Thoracic aorta (tissue), 2 donors: ENCODE results near the gene UBAC2. TPM values are rescaled to one million over a fixed set of nuclear protein-coding genes. Genes with fewer than 3 reads are reported as not detected.

ENCODE experiments used
- ATAC-seq: fragments of 150-250 bp; one replicate; pipeline ENCODE4 v1.8.0; 2017; ENCODE audit warnings: low read depth; ENCODE audit not compliant: insufficient number of reproducible peaks, low FRiP score
- DNase-seq: peaks from one replicate; pipeline ENCODE4 v3.0.0-alpha.2; 2020; ENCODE audit warnings: low spot score
- H3K27ac ChIP-seq, 2 donors: fragments of 200-600 bp; sonication (generic); 1 replicate in 1 of 2; 2 replicates in 1 of 2; pipeline ENCODE4 v1.5.1; 2016; ENCODE audit warnings: mild to moderate bottlenecking in 2 of 2, moderate library complexity in 2 of 2
- H3K27me3 ChIP-seq: fragments of 200-600 bp; sonication (generic); replicated peaks from 2 replicates; pipeline ENCODE4 v1.6.0; 2016; ENCODE audit warnings: mild to moderate bottlenecking; ENCODE audit not compliant: insufficient read depth
- H3K36me3 ChIP-seq: fragments of 200-600 bp; sonication (generic); one replicate; pipeline ENCODE4 v1.5.1; 2016
- H3K4me1 ChIP-seq, 2 donors: fragments of 200-600 bp; sonication (generic); 1 replicate in 1 of 2; 2 replicates in 1 of 2; pipeline versions ENCODE4 v1.5.1 to v1.6.0; 2016; ENCODE audit warnings: low read depth in 2 of 2, mild to moderate bottlenecking in 1 of 2; ENCODE audit not compliant: control insufficient read depth in 1 of 2
- H3K4me3 ChIP-seq: fragments of 200-600 bp; sonication (generic); 2 replicates; pipeline ENCODE4 v1.5.1; 2016; ENCODE audit warnings: mild to moderate bottlenecking
- H3K9me3 ChIP-seq: fragments of 200-600 bp; sonication (generic); 2 replicates; pipeline ENCODE4 v1.5.1; 2016
- total RNA-seq, 2 donors: library from RNA; depleted of rRNA; stranded (reverse); fragments of >200 nt; gene quantifications; one replicate each; pipeline versions ENCODE4 v1.1.0 to v1.2.3, GENCODE V29; 2016
- TF ChIP-seq, protein P1 (sequence below): fragments of 200-600 bp; sonication (generic); IDR thresholded peaks from one replicate; pipeline ENCODE4 v1.5.1; 2019; ENCODE audit warnings: antibody characterized with exemption

UBAC2 gene
- total RNA-seq, 2 donors from 2014 or later: 41.3 to 49.7 TPM

DNA sequence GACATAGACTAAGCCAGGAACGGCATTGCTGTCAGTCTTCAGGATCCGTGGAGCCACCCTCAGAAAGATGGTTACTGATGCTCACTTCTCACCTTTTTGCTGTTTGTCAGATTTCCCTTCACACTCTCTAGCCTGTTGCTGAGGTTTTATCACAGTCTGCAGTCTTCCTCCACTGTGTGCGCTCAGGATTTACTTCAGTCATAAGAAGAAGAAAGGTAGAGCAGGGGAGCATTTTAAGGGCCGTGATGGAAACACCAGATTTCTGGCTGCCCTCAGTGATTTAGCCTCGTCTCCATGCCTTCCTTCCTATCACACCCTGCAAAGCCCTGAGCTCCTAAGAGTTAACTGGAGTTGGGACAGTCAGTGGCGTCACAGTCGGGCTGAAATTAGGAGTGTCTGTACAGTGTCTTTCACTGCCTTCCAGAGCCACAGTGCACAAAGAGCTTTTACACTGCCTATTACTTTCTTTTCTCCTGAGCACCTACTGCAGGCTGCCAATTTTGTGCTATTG is 166.5 kb downstream of the UBAC2 start:
- H3K36me3 ChIP-seq: no peaks in the 10 kb centered on the region
- no peaks in the 10 kb centered on the region for H3K27me3 ChIP-seq
- DNase-seq (no peak), ATAC-seq (no peak)
- no peak overlapping the region for H3K4me3 ChIP-seq
- no peak overlapping the region for H3K27ac ChIP-seq
- TF ChIP-seq, protein P1, sequence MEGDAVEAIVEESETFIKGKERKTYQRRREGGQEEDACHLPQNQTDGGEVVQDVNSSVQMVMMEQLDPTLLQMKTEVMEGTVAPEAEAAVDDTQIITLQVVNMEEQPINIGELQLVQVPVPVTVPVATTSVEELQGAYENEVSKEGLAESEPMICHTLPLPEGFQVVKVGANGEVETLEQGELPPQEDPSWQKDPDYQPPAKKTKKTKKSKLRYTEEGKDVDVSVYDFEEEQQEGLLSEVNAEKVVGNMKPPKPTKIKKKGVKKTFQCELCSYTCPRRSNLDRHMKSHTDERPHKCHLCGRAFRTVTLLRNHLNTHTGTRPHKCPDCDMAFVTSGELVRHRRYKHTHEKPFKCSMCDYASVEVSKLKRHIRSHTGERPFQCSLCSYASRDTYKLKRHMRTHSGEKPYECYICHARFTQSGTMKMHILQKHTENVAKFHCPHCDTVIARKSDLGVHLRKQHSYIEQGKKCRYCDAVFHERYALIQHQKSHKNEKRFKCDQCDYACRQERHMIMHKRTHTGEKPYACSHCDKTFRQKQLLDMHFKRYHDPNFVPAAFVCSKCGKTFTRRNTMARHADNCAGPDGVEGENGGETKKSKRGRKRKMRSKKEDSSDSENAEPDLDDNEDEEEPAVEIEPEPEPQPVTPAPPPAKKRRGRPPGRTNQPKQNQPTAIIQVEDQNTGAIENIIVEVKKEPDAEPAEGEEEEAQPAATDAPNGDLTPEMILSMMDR: no peak
- H3K4me1 ChIP-seq: peaks cover 0 to 4% of the 10 kb centered on the region in 2 donors
- H3K9me3 ChIP-seq: no peaks in the 10 kb centered on the region

DNA sequence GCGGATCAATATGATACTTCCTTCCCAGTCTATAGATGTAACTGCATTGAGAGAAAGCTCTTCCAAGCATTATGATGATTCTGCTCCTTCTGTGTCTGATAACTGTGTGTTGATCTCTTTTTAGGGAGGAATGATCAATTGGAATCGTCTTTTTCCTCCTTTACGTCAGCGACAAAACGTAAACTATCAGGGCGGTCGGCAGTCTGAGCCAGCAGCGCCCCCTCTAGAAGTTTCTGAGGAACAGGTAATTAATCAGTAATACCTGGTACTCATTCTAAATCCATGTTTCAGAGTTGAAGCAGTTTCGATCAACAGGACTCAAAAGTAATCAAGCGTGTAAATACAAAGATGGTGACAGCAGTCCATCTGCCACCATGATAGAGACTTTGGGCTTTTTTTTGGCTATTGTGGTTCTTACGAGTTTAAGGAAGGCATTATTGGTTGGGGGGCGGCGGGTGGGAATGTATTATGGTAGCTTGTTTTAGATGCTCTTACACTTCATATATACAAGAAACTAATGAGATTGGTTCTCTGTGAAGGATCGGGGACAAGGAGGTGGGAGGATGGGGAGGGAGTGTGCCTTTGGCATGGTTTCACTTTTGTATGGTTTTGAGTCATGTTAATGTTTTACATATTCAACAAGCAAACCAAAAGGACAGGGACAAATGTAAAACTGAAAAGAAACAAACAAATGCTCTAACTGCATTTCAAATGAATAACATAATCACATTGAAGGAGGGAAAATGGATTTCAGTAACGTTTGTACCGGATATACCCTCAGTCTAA is 167.2 kb downstream of the UBAC2 start:
- H3K4me3 ChIP-seq: no peak overlapping the region
- no peaks in the 10 kb centered on the region for H3K27me3 ChIP-seq
- peaks cover 0 to 4% of the 10 kb centered on the region in 2 donors for H3K4me1 ChIP-seq
- DNase-seq (no peak), ATAC-seq (no peak)
- H3K36me3 ChIP-seq: no peaks in the 10 kb centered on the region
- TF ChIP-seq, protein P1: no peak
- no peaks in the 10 kb centered on the region for H3K9me3 ChIP-seq
- H3K27ac ChIP-seq: no peak overlapping the region

DNA sequence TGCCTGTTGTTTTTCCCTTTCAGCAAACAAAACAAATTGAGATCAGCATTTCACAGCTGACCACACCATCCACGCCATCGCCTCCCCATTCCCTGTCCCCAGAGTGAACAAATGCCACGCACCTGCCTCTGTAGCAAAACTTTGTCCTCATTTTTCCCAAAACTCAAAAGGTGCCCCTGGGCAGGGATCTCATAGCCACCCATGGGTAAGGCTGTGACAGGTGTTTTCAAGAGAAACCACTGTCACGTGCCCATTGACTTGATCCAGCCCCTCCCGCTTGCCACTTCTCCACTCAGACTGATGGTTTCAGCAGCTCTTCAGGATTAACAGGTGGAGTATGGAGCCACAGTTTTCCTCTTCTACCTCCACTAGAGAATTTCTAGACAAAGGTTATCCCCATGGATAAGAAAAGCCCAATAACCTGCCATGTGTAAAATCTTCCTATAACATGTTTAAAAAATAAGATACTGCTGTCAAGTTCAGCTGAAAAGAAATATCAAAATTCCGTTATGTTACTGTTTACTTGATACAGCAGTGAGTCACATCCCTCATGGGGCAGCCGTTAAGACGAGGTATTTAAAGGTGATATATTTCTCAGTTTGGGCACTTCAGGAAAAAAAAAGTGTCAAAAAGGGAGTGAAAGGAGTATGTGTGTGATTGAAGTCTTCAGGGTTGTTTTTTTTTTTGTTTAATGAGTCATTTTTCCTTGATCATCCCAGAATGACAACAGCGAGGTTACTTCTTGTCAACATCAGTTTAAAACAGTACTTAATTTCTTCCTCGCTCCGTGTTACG is 170.0 kb downstream of the UBAC2 start:
- H3K27me3 ChIP-seq: no peaks in the 10 kb centered on the region
- H3K27ac ChIP-seq: no peak overlapping the region
- H3K9me3 ChIP-seq: no peaks in the 10 kb centered on the region
- H3K36me3 ChIP-seq: no peaks in the 10 kb centered on the region
- ATAC-seq (no peak), DNase-seq (no peak)
- H3K4me1 ChIP-seq: no peaks in the 10 kb centered on the region
- TF ChIP-seq, protein P1: no peak
- H3K4me3 ChIP-seq: no peak overlapping the region

DNA sequence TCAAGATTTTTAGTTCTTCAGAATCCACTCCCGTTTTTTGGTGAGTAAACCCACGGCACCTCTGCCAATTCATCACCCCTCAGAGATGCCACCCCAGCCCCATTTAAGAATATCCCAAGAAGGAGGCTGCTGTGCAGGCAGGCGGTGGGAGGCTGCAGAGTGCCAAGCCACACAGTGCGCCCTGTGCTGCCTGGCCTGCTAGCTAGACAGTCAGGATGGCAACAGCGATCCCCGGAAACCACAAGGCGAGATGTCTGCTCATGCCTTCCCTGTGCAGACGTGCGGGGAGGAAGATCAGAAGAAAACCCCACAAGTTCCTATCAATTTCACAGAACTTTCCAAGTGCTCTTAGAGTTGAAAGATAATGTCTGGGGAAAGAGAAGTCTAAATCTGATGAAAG is 171.3 kb downstream of the UBAC2 start:
- Histone ChIP-seq H3K4me3 (no peak overlapping the region), H3K27me3 (no peaks in the 10 kb centered on the region), H3K4me1 (no peaks in the 10 kb centered on the region), H3K36me3 (no peaks in the 10 kb centered on the region), H3K27ac (no peak overlapping the region), H3K9me3 (no peaks in the 10 kb centered on the region)
- ATAC-seq: no peak
- TF ChIP-seq, protein P1: no peak
- no peak for DNase-seq

DNA sequence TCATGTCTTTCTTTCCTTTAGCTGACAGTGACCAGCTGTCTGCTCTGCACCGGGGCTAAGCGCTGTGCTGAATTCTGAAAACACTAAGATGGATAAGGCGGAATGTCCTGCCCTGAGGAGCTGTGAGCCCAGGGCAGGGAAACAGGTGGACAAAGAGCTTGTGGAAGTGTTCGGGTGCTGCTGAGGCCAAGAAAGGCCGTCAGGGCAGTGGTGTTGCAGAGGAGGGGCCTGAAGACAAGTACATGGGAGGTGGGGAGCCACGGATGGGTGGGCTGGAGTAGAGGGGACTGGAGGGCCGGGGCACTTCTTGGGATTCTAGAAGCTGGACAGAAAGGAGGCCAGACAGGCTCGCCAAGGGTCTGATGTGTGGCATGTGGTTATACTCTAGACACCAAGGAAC is 172.8 kb downstream of the UBAC2 start:
- TF ChIP-seq, protein P1: no peak
- no peak overlapping the region for H3K4me3 ChIP-seq
- ATAC-seq (no peak), DNase-seq (no peak)
- no peaks in the 10 kb centered on the region for H3K27me3 ChIP-seq
- H3K9me3 ChIP-seq: no peaks in the 10 kb centered on the region
- no peaks in the 10 kb centered on the region for H3K36me3 ChIP-seq
- no peaks in the 10 kb centered on the region for H3K4me1 ChIP-seq
- no peak overlapping the region for H3K27ac ChIP-seq
